Measurements from ENCODE around the gene CLCF1.

DNA sequence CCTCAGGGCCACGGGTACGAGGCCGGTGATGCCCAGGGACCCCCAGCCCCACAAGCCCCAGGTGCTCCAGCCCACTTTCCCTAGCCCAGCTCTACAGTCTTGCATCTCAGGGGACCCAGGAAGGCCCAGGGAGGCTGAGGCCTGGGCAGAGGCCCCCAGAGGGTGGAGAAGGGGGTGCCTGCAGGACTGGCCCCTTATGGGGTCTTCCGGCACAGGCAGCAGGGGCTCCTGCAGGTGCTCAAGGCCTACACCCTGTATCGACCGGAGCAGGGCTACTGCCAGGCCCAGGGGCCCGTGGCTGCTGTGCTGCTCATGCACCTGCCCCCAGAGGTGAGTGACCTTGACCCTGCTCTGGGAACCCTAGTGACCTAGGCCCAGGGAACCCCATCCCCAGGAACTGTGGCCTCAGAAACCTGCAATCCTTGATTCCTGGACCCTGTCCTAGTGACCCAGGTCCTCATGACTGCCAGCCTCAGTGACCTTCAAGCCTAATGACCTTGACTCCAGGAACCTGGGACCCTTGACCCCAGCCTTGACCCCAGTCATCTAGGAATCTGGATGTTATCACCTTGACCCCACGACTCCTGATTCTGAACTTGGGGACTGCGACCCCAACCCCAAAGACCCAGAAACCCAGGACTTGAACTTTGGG is 32.4 kb upstream of the CLCF1 start:
- TF ChIP-seq EP300 (IDR thresholded peaks at IDR 0.05) (no peak), POLR2AphosphoS5 (IDR thresholded peaks at IDR 0.05) (no peak), POLR2A (IDR thresholded peaks at IDR 0.05) (no peak)
- TF ChIP-seq, protein P1, sequence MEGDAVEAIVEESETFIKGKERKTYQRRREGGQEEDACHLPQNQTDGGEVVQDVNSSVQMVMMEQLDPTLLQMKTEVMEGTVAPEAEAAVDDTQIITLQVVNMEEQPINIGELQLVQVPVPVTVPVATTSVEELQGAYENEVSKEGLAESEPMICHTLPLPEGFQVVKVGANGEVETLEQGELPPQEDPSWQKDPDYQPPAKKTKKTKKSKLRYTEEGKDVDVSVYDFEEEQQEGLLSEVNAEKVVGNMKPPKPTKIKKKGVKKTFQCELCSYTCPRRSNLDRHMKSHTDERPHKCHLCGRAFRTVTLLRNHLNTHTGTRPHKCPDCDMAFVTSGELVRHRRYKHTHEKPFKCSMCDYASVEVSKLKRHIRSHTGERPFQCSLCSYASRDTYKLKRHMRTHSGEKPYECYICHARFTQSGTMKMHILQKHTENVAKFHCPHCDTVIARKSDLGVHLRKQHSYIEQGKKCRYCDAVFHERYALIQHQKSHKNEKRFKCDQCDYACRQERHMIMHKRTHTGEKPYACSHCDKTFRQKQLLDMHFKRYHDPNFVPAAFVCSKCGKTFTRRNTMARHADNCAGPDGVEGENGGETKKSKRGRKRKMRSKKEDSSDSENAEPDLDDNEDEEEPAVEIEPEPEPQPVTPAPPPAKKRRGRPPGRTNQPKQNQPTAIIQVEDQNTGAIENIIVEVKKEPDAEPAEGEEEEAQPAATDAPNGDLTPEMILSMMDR (IDR thresholded peaks at IDR 0.05): no peak

Measured in upper lobe of left lung (tissue), 4 donors.